Activated naive CD8-positive, alpha-beta T cell treated with anti-CD3 and anti-CD28 coated beads, Interleukin-2, amount 50 U/mL, for 24 hours (primary cell): ENCODE measurements around the gene TPBGL.

ENCODE experiments used
- ATAC-seq: fragments of 150-1000 bp; cut with Tn5 transposase; one replicate; pipeline ENCODE4 v1.10.0; 2021
- DNase-seq: peaks from one replicate; pipeline ENCODE4 v3.0.0; 2021
- H3K27ac Mint-ChIP-seq: one replicate; pipeline ENCODE4 v1.8.0; 2021; ENCODE audit warnings: mild to moderate bottlenecking, mixed read lengths
- H3K27me3 Mint-ChIP-seq: one replicate; pipeline ENCODE4 v1.8.0; 2021; ENCODE audit warnings: mixed read lengths
- H3K36me3 Mint-ChIP-seq: one replicate; pipeline ENCODE4 v1.8.0; 2021; ENCODE audit warnings: low read depth, mixed read lengths
- H3K4me1 Mint-ChIP-seq: one replicate; pipeline ENCODE4 v1.8.0; 2021; ENCODE audit warnings: mixed read lengths
- H3K4me3 Mint-ChIP-seq: one replicate; pipeline ENCODE4 v1.8.0; 2021; ENCODE audit warnings: mild to moderate bottlenecking, moderate library complexity, mixed read lengths
- H3K9me3 Mint-ChIP-seq: one replicate; pipeline ENCODE4 v1.8.0; 2021; ENCODE audit warnings: mixed read lengths

The TPBGL gene

DNA sequence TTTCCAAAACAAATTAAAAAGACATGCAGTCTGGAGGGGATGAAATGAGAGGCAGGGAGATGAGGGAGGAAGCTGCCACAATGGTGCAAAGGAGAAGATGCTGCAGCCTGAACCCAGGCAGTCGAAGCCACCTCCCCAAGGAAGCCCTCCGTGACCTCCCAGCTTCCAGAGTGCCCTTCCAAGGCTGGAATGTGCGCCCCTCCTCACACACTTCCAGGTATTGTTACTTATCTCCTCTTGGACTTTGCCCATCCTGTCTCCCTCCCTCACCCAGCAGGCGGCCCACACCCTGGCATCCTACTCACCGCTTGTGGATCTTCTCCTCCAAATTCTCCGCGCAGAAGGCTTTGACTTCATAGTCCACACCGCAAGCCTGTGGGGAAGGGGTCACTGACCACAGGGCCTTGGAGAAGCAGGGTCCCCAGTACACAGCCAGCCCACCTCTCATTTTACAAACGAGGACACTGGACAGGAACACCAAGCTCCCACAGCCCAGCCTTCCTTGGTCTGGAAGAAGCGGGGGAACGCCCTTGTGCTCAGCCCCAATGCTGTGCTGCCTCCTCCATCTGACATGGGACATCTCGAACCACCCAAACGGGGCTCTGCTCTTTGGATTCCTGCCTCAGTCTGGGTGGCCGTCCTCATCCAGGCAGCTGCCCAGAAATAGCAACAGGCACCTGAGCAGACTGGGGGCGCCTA is 40.3 kb downstream of the TPBGL start:
- no peak overlapping the region for H3K27ac Mint-ChIP-seq
- peaks cover 18% of the 10 kb centered on the region for H3K4me1 Mint-ChIP-seq
- H3K4me3 Mint-ChIP-seq: no peak overlapping the region
- peaks cover 4% of the 10 kb centered on the region for H3K36me3 Mint-ChIP-seq
- ATAC-seq (no peak), DNase-seq (no peak)
- no peaks in the 10 kb centered on the region for H3K9me3 Mint-ChIP-seq
- no peaks in the 10 kb centered on the region for H3K27me3 Mint-ChIP-seq

DNA sequence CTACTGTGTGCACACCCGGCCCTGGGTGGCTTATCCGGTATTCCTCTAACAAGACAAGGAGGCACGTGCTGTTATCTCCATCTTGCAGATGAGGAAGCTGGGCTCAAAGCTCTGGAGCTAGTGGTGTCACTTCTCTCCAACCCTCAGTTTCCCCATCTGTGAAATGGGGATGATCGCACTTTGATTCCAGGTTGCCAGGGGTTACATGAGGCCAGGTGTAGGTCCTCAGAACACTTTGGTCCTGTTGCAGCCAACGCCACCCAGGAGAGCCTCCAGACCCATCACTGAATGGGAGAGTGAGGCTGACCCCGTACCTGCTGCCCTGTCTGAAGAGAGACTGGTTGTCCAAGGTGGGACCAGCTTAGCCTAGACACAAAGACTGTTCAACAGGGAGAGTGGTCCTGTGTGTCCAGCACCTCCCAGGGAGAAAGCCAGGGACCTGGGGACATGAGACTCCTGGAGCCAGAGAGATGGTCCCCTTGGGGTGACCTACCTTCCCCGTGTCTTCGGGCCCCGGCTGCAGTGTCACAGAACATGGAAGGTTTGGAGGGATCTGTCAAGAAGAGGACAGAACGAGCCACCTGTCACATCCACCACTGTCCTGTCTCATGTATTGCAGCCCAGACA is 41.0 kb downstream of the TPBGL start:
- no peak for DNase-seq
- no peaks in the 10 kb centered on the region for H3K9me3 Mint-ChIP-seq
- H3K27me3 Mint-ChIP-seq: no peaks in the 10 kb centered on the region
- no peak overlapping the region for H3K27ac Mint-ChIP-seq
- peaks cover 11% of the 10 kb centered on the region for H3K4me1 Mint-ChIP-seq
- H3K4me3 Mint-ChIP-seq: no peak overlapping the region
- peaks cover 4% of the 10 kb centered on the region for H3K36me3 Mint-ChIP-seq
- ATAC-seq: no peak

DNA sequence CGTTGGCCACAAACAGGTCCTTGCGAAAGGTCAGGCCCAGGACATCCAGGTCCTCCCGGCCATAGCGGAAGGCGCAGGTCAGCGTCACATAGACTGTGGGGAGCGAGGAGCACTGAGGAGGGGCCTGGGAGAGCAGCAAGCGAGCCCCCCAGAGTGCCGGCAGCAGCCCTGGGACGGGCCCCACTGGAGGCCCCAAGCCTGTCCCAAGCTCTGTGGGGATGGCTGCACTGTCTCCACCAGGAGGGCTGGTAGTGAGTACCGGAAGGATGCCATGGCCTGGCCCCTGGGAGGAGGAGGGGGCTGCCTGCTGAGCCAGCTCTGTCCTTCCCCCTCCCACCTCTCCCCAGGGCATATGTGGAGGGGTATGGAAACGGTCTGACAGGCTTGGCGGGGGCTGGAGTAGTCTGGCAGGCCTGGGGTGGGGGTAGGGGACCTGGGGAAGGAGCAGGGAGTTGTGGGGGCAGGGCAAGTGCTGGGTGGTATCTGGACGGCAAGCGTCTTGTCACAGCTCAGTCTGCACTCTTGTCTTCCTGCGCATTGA is 42.9 kb downstream of the TPBGL start:
- H3K27me3 Mint-ChIP-seq: no peaks in the 10 kb centered on the region
- no peaks in the 10 kb centered on the region for H3K9me3 Mint-ChIP-seq
- no peak overlapping the region for H3K27ac Mint-ChIP-seq
- no peak for DNase-seq
- no peak for ATAC-seq
- no peaks in the 10 kb centered on the region for H3K36me3 Mint-ChIP-seq
- H3K4me3 Mint-ChIP-seq: no peak overlapping the region
- peaks cover 2% of the 10 kb centered on the region for H3K4me1 Mint-ChIP-seq

DNA sequence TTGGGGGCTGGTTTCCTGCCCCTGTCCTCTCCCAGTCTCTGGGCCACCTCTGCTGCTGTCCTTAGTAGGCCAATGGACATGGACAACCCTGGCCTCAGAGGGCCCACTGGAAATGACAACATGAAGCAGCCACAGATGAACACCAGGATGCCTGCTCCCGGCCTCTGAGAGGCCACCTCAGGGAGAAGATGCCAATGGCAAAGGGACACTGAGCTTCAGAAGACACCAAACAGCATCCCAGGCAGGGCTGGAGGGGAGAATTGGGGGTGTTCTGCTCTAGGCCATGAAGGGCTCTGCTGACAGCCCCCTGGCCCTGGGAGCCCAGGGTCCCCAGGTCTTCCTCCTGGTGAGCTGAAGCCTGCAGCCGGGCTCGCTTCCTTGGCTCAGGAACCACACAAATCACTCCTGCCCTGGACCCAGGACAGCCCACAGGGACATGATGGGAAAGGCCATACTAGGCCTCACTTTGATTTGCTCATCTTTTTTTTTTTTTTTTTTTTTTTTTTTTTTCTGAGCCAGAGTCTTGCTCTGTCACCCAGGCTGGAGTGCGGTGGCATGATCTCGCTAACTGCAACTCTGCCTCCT is 45.3 kb downstream of the TPBGL start:
- no peaks in the 10 kb centered on the region for H3K27me3 Mint-ChIP-seq
- no peaks in the 10 kb centered on the region for H3K9me3 Mint-ChIP-seq
- H3K4me1 Mint-ChIP-seq: no peaks in the 10 kb centered on the region
- no peaks in the 10 kb centered on the region for H3K36me3 Mint-ChIP-seq
- ATAC-seq (no peak), DNase-seq (no peak)
- no peak overlapping the region for H3K4me3 Mint-ChIP-seq
- no peak overlapping the region for H3K27ac Mint-ChIP-seq

DNA sequence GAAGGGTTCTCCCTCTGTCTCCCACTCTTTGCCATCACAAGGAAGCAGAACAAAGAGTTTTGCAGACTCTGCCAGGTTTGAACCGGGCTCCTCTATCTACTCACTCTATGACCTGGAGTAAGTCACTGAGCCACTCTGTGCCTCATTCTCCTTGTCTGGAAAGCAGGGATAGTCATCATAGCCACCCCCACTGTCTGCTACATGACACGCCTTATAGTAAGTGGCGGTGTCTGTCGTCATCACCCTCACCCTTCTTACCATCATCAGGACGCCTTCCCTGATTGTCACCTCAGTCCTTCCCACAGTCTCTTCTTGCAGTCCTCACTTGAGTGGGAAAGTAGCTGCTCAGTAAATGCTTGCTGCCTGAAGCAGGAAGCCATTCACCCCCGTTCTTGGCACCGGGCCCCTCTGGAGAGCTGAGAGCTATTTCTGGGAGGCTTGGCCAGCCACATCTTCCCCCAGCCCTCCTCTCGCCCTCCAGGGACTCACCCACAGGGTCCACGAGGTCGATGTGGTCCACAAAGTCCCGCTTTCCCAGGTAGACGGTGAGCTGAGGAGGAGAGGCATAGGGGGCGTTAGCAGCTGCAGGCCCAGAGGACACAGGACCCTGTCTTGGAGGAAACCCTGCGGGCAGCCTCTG is 46.4 kb downstream of the TPBGL start:
- H3K9me3 Mint-ChIP-seq: no peaks in the 10 kb centered on the region
- ATAC-seq: no peak
- H3K4me3 Mint-ChIP-seq: no peak overlapping the region
- H3K27ac Mint-ChIP-seq: no peak overlapping the region
- H3K27me3 Mint-ChIP-seq: no peaks in the 10 kb centered on the region
- H3K36me3 Mint-ChIP-seq: no peaks in the 10 kb centered on the region
- H3K4me1 Mint-ChIP-seq: no peaks in the 10 kb centered on the region
- no peak for DNase-seq

DNA sequence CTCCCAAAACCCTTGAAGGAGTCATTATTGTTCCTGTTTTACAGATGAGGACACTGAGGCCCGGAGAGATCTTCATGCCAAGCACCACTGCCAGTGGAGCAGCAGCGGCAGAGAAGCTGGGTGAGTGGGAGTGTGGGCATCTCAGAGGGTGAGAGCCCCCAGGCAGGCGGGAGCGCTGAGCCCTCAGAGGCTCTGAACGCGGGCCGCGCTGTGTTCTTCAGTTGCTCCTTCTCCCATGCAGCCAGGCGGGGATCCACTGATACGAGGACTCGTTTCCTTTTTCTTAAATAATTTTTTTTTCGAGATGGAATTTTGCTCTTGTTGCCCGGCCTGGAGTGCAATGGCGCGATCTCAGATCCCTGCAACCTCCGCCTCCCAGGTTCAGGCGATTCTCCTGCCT is 47.0 kb downstream of the TPBGL start:
- no peak for ATAC-seq
- Mint-ChIP-seq H3K9me3 (no peaks in the 10 kb centered on the region), H3K4me3 (no peak overlapping the region), H3K36me3 (no peaks in the 10 kb centered on the region), H3K4me1 (no peaks in the 10 kb centered on the region), H3K27ac (no peak overlapping the region), H3K27me3 (no peaks in the 10 kb centered on the region)
- no peak for DNase-seq

DNA sequence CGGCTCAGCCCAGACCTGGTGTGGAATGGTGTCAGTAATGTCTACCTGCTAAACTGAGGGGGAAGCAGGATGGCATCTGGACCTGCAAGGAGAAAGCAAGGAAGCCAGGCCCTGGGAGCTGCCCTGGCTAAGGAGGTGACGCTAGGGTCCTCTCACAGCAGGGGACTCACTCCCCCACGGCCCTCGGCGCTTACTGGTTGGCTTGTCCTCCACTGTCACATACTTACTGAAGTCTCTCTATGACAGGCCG is 48.9 kb downstream of the TPBGL start:
- ATAC-seq (no peak), DNase-seq (no peak)
- no peak overlapping the region for H3K4me3 Mint-ChIP-seq
- no peak overlapping the region for H3K27ac Mint-ChIP-seq
- H3K27me3 Mint-ChIP-seq: no peaks in the 10 kb centered on the region
- peaks cover 6% of the 10 kb centered on the region for H3K4me1 Mint-ChIP-seq
- H3K9me3 Mint-ChIP-seq: no peaks in the 10 kb centered on the region
- H3K36me3 Mint-ChIP-seq: no peaks in the 10 kb centered on the region

DNA sequence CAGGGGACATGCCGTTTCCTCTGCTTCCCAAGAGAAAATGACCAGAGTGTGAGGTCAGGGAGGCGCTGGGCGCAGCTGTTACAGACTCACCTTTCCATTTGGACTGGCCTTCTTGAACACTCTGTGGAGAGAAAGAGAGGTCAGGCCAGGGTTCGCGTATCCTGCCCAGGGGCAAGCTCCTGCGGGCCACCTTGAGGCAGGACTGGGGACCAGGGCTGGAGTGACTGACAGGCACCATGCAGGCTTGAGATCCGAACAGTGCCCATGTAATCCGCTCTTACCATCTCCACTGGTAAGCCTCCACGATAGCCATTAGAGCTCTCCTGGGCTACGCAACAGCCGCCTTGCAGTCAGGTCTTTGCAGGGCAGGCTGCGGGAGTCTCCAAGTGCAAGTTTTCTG is 49.3 kb downstream of the TPBGL start:
- Mint-ChIP-seq H3K36me3 (no peaks in the 10 kb centered on the region), H3K9me3 (no peaks in the 10 kb centered on the region), H3K27me3 (no peaks in the 10 kb centered on the region), H3K4me1 (peaks cover 6% of the 10 kb centered on the region), H3K27ac (no peak overlapping the region), H3K4me3 (no peak overlapping the region)
- ATAC-seq: no peak
- no peak for DNase-seq

DNA sequence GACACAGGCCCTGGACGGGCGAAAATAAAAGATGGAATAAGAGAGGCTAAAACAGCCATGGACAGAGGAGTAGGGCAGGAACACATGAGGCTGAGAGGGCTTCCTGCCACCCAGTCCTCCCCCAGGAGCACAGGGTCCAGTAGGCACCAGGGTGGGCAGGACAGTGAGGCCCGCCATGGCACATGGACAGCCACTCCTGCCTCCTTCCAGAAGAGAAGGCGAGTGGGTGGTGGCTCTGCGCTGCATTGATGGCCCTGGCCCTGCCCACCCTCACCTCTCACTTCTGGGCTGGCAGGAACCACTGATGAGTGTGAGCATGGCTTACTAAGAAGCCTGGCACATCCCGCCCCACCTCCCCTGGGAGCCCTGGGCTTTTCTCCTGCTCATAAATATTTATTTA is 51.2 kb downstream of the TPBGL start:
- DNase-seq: no peak
- no peak overlapping the region for H3K27ac Mint-ChIP-seq
- H3K4me3 Mint-ChIP-seq: no peak overlapping the region
- H3K9me3 Mint-ChIP-seq: no peaks in the 10 kb centered on the region
- peaks cover 6% of the 10 kb centered on the region for H3K4me1 Mint-ChIP-seq
- H3K27me3 Mint-ChIP-seq: no peaks in the 10 kb centered on the region
- no peak for ATAC-seq
- H3K36me3 Mint-ChIP-seq: peaks cover 7% of the 10 kb centered on the region

DNA sequence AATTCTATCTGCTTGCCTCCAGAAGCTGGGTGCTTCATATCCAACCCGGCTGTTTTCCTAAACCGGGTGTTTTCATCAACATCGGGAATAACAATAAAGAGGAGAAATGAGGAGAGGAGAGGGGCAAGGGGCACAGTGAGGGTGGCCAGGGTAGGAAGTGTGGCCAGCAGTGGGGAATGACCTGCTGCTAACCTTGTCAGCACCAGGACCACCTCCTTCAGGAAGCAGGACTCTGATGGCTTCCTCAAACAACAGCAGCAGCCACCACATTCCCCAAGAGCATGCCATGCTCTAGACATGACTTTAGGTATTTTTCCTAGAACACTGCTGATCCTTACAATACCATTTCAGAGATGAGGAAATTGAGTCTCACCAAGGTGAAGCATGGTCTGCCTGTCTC is 52.4 kb downstream of the TPBGL start:
- peaks cover 10% of the 10 kb centered on the region for H3K4me1 Mint-ChIP-seq
- no peaks in the 10 kb centered on the region for H3K27me3 Mint-ChIP-seq
- H3K4me3 Mint-ChIP-seq: no peak overlapping the region
- H3K27ac Mint-ChIP-seq: no peak overlapping the region
- H3K9me3 Mint-ChIP-seq: no peaks in the 10 kb centered on the region
- DNase-seq: no peak
- H3K36me3 Mint-ChIP-seq: peaks cover 7% of the 10 kb centered on the region
- ATAC-seq: no peak
